PFSK-1 (cell line): ENCODE data around the gene TMEM161A.

Experiments used
- POLR2AphosphoS5 ChIP-seq: IDR thresholded peaks from 2 replicates; pipeline ENCODE4 v1.6.1; 2012; ENCODE audit warnings: low read depth, mild to moderate bottlenecking, control low read depth, low read length, moderate library complexity
- TAF1 ChIP-seq: IDR thresholded peaks from 2 replicates; pipeline ENCODE4 v1.6.1; 2012; ENCODE audit warnings: low read length, control low read depth, borderline replicate concordance; ENCODE audit not compliant: insufficient read depth
- TF ChIP-seq, protein P1 (sequence below), 2 experiments: IDR thresholded peaks; 2 replicates each; pipeline versions ENCODE4 v1.6.1 to v1.8.0; 2011 to 2012; ENCODE audit warnings: low read depth in 2 of 2, low read length in 2 of 2, control low read depth in 1 of 2, inconsistent platforms in 1 of 2, mild to moderate bottlenecking in 1 of 2, moderate library complexity in 1 of 2; ENCODE audit not compliant: insufficient read depth in 1 of 2

DNA sequence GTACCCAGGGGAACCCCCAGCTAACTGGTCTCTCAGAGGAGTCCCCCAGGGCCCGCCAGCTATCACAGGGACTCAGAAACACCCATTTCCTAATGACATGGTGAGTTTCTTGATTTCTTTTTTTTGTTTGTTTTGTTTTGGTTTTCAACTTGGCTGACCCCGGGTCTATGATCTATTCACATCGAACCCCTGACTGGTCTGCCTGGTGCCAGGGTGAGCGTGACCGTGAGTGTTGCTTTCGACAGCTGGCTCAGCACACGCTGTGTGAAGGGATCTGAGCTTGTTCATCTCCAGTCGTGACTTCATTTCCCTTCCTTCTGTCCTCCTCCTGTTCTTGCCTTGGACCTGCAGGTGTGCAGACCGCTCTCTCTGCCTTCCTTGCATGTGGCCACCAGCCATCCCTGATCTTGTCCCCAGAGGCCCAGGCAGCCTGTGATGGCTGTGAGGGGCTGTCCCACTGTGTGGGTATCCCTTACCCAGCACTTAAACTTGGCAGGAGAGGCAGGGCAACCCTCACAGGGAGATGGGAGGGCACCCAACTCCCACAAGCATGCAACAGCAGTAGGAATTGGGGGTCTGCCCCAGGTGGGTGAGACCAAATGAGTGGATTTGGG is 26.2 kb downstream of the TMEM161A start:
- TF ChIP-seq, protein P1, sequence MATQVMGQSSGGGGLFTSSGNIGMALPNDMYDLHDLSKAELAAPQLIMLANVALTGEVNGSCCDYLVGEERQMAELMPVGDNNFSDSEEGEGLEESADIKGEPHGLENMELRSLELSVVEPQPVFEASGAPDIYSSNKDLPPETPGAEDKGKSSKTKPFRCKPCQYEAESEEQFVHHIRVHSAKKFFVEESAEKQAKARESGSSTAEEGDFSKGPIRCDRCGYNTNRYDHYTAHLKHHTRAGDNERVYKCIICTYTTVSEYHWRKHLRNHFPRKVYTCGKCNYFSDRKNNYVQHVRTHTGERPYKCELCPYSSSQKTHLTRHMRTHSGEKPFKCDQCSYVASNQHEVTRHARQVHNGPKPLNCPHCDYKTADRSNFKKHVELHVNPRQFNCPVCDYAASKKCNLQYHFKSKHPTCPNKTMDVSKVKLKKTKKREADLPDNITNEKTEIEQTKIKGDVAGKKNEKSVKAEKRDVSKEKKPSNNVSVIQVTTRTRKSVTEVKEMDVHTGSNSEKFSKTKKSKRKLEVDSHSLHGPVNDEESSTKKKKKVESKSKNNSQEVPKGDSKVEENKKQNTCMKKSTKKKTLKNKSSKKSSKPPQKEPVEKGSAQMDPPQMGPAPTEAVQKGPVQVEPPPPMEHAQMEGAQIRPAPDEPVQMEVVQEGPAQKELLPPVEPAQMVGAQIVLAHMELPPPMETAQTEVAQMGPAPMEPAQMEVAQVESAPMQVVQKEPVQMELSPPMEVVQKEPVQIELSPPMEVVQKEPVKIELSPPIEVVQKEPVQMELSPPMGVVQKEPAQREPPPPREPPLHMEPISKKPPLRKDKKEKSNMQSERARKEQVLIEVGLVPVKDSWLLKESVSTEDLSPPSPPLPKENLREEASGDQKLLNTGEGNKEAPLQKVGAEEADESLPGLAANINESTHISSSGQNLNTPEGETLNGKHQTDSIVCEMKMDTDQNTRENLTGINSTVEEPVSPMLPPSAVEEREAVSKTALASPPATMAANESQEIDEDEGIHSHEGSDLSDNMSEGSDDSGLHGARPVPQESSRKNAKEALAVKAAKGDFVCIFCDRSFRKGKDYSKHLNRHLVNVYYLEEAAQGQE (IDR thresholded peaks at IDR 0.05; ENCODE audit: insufficient read depth in 1 of 2, low read depth in 2 of 2, low read length in 2 of 2), result no peak
- TF ChIP-seq POLR2AphosphoS5, result no peak
- TF ChIP-seq TAF1, result no peak
